ENCODE results near the gene ATG3. TPM values are rescaled to one million over a fixed set of nuclear protein-coding genes. Genes with fewer than 3 reads are reported as not detected.
"Not testable (repeated sequence)": the region's sequence is repeated elsewhere in the genome, so short reads cannot be mapped to it uniquely, and the experiment has no call there.

Gene ATG3
- total RNA-seq, 2 donors from 2014 or later, result 28.7 to 57.5 TPM

GRCh38 chr3:112503304-112503972, 58.3 kb downstream of the ATG3 start:
- no peak for DNase-seq (ENCODE audit: low spot score)
- no peaks in the 10 kb centered on the region for H3K9me3 ChIP-seq
- H3K4me1 ChIP-seq, result no peaks in the 10 kb centered on the region
- H3K4me3 ChIP-seq, result no peak overlapping the region
- H3K27me3 ChIP-seq, result no peaks in the 10 kb centered on the region
- TF ChIP-seq CTCF (IDR thresholded peaks at IDR 0.05), result no peak
- H3K36me3 ChIP-seq, result no peaks in the 10 kb centered on the region
- H3K27ac ChIP-seq, result no peak overlapping the region

- no peaks in the 10 kb centered on the region for H3K4me1 ChIP-seq
- H3K27me3 ChIP-seq, result no peaks in the 10 kb centered on the region
- no peak for DNase-seq (ENCODE audit: low spot score)
- no peaks in the 10 kb centered on the region for H3K9me3 ChIP-seq
- no peaks in the 10 kb centered on the region for H3K36me3 ChIP-seq
- H3K27ac ChIP-seq, result no peak overlapping the region
- H3K4me3 ChIP-seq, result no peak overlapping the region
- TF ChIP-seq CTCF (IDR thresholded peaks at IDR 0.05), result no peak
Measured at GRCh38 chr3:112500621-112501020, 61.1 kb downstream of the ATG3 start.

GRCh38 chr3:112498914-112499711, 62.6 kb downstream of the ATG3 start, which contains the start of gene BTLA:
Gene BTLA (minus strand): TSS chr3:112499472. CDS start chr3:112499358, 114 bp downstream.
- H3K4me3 ChIP-seq, result no peak within 1 kb of the TSS
- DNase-seq (ENCODE audit: low spot score), result no peak

GRCh38 chr3:112497897-112498548, 63.7 kb downstream of the ATG3 start:
- Histone ChIP-seq H3K27me3 (no peaks in the 10 kb centered on the region), H3K4me3 (no peak overlapping the region), H3K36me3 (no peaks in the 10 kb centered on the region), H3K4me1 (no peaks in the 10 kb centered on the region), H3K9me3 (no peaks in the 10 kb centered on the region), H3K27ac (no peak overlapping the region)
- no peak for TF ChIP-seq CTCF (IDR thresholded peaks at IDR 0.05)
- DNase-seq (ENCODE audit: low spot score), result no peak

More at GRCh38 chr3:112498914-112499711, 62.6 kb downstream of the ATG3 start, which contains the start of gene BTLA:
- Histone ChIP-seq H3K4me1 (no peaks in the 10 kb centered on the region), H3K27ac (no peak within 1 kb of the TSS), H3K9me3 (no peaks in the 10 kb centered on the region), H3K36me3 (no peaks in the 10 kb centered on the region), H3K27me3 (no peaks in the 10 kb centered on the region)
- TF ChIP-seq CTCF (IDR thresholded peaks at IDR 0.05), result no peak

- H3K27me3 ChIP-seq, result no peaks in the 10 kb centered on the region
- no peak for TF ChIP-seq CTCF (IDR thresholded peaks at IDR 0.05)
- no peaks in the 10 kb centered on the region for H3K4me1 ChIP-seq
- H3K4me3 ChIP-seq, result no peak overlapping the region
- no peaks in the 10 kb centered on the region for H3K36me3 ChIP-seq
- no peak for DNase-seq (ENCODE audit: low spot score)
- no peaks in the 10 kb centered on the region for H3K9me3 ChIP-seq
- no peak overlapping the region for H3K27ac ChIP-seq
Measured at GRCh38 chr3:112496366-112497067, 65.2 kb downstream of the ATG3 start.

GRCh38 chr3:112494448-112494767, 67.4 kb downstream of the ATG3 start:
- not testable (repeated sequence) for H3K4me3 ChIP-seq; H3K4me1 ChIP-seq; DNase-seq (ENCODE audit: low spot score); H3K9me3 ChIP-seq; H3K27me3 ChIP-seq; H3K36me3 ChIP-seq; H3K27ac ChIP-seq
